GM19467 (cell line): ENCODE results near the gene VAV1.
"Not testable (repeated sequence)": the region's sequence is repeated elsewhere in the genome, so short reads cannot be mapped to it uniquely, and the experiment has no call there.

Experiments used
- ATAC-seq: cut with Tn5 transposase; IDR thresholded peaks from one replicate; pipeline ENCODE4 v1.9.1; 2021; ENCODE audit warnings: mild to moderate bottlenecking, moderate library complexity; ENCODE audit not compliant: unreplicated experiment

The VAV1 gene

DNA sequence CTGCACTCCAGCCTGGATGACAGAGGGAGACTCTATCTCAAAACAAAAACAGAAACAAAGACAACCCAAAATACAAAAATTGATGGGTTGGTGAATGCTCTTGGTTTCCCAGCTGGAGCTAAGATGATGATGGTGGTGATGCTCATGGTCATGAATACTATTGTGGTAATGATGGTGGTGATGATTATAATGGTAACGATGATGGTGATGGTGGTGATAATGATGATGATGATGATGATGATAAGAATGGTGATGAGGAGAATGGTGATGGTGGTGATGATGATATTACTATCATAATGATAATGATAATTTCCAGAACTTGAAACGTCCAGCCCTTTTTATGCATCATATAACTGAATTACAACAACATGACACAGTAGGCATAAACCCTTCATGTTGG, 40.1 kb downstream of the VAV1 start:
- no peak for ATAC-seq

DNA sequence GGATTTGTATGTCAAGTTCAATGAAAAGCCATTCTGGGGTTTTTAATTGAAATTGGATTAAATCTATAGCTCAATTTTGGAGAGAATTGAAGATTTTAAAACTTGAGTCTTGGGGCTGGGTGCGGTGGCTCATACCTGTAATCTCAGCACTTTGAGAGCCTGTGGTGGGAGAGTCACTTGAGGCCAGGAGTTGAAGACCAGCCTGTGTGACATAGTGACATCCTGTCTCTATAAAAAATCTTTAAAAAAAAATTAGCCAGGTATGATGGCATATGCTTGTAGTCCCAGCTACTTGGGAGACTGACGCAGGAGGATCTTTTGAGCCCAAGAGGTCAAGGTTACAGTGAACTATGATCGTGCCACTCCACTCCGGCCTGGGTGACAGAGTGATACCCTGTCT, 41.2 kb downstream of the VAV1 start:
- ATAC-seq = no peak

DNA sequence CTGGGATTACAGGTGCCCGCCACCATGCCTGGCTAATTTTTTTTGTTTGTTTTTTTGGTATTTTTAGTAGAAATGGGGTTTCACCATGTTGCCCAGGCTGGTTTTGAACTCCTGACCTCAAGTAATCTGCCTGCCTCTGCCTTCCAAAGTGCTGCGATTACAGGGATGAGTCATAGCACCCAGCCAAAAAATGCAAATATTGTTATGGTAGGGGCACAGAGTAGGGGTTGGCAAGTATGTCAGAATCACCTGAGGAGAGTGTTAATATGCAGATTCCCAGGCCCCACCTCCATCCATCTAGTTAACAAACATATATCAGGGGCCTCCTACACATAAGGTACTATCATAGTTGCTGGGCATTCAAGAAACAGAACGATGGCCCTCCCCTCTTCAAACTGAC, 44.7 kb downstream of the VAV1 start:
- ATAC-seq = no peak

DNA sequence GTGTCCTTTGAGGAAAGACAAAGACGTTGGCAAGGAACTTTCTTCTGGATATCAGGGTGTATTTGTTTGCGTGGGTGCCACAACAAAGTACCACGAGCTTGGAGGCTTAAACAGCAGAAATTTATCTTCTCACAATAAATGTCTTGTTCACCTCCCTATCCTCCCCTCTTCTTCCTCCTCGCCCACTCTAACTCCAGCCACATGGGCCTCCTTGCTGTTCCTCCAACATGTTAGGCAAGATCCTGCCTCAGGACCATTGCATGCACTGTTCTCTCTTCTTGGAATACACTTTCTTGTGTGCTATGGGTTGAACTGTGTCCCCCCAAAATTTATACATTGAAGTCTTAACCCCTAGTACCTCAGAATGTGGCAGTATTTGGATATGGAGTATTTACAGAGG, 45.7 kb downstream of the VAV1 start:
- ATAC-seq = no peak

DNA sequence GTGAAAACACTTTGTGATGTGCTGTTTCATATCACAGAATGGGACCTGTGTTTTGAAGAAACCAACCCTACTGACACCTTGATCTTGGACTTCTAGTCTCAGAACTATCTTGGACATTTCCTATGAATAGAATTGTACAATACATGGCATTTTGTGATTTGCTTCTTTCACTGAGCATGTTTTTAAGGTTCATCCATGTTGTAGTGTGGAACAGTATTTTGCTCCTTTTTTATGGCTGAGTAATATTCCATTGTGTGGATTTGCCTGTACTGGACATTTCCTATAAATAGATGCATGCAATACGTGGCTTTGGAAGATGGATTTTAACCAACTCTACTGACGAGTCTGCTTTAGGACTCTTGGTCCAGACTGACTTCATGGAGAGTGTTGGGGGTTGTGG, 46.8 kb downstream of the VAV1 start:
- ATAC-seq = no peak

DNA sequence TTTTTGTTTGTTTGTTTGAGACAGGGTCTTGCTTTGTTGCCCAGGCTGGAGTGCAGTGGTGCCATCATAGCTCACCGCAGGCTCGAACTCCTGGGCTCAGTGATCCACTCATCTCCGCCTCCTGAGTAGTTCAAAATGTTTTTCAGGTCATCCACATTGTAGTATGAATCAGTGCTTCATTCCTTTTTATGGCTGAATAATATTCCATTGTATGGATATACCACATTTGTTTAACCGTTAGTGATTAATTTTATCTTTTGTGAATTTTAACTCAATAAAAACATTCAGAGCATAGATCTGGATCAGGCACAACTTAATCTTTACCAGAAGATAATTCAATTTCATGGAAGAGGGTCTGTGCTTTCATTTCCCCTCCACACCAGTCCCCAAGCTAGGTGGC, 47.7 kb downstream of the VAV1 start:
- no peak for ATAC-seq

DNA sequence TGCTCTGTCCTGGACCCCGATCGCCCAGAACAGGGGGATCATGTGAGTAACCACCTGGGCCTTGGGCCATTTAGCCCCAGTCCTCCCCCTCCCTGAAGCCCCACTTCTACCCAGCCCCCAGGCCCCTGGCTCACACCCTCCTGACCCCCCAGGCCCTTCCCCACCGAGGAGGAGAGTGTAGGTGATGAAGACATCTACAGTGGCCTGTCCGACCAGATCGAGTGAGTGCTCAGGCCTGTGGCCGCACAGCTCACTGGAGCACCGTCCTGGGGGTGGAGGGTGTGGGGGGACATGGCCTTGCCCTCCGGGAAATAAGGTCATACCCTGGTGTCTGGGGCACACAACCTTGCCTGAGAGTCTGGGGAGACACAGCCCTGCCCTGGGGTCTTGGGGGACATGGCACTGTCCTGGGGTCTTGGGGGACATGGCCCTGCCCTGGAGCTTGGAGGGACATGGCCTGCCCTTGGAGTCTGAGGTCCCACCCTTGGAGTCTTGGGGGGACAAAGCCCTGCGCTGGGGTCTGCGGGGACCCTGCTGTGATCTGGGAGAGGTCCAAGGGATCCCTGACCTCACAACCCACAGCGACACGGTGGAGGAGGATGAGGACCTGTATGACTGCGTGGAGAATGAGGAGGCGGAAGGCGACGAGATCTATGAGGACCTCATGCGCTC, 49.3 kb downstream of the VAV1 start:
- ATAC-seq = no peak

DNA sequence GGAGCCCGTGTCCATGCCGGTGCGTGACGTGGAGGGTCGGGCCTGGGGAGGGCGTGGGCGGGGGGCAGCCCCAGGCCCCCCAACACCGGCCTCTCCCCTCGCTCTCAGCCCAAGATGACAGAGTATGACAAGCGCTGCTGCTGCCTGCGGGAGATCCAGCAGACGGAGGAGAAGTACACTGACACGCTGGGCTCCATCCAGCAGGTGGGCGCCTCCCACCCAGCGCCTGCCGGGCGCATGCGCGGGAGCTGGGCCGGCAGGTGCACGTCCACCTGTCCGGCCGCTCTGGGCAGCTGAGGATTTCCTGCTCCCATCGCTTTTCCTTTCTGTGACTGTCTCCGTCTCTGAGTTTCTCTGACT, 49.8 kb downstream of the VAV1 start:
- no peak for ATAC-seq

DNA sequence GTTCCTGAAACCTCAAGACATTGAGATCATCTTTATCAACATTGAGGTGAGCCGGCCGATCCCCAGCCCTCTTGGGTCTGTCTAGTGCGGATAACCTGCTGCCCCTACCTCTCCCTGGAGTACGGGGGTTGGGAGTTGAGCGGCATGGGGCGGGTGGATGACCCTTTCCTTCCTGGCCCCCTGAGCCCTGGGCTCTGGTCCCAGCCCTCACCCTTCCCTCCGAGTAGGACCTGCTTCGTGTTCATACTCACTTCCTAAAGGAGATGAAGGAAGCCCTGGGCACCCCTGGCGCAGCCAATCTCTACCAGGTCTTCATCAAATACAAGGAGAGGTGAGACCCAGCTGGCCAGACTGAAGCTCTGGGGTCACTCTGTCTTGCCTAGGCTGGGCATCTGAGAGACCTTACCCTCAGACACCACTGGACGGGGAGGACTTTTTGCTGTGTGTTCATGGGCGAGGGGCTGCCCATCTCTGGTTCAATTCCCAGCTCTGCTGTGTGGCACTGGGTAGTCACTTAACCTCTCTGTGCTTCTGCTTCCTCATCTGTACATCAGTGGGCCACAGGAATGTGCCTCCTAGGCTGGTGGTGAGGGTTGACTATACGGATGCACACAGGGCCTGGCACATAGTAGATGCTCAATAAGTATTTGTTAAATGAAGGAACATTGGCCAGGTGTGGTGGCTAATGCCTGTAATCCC, 52.7 kb downstream of the VAV1 start:
- no peak for ATAC-seq

DNA sequence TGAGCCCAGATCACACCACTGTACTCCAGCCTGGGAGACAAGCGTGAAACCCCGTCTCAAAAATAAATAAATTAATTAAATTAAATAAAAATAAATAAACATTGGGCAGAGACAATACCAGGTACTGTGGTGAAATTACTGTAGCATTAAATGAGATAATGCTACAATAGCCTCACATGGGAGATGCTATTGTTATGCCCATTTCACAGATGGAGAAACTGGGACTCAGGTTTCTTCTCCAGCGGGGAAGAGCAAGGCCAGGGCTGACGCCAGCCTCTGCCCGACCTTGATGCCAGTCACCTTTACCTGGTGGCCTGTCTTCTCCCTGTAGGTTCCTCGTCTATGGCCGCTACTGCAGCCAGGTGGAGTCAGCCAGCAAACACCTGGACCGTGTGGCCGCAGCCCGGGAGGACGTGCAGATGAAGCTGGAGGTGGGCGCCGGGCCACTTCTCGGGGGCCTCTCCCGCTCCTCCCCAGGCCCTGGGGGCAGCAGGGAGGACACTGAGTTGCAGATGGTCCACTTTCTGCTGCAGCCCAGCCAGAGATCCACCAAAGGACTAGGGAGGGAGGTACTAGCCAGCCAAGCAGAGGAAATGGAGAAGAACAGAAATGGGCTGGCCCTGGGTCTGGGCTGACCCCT, 53.9 kb downstream of the VAV1 start:
- ATAC-seq = no peak

DNA sequence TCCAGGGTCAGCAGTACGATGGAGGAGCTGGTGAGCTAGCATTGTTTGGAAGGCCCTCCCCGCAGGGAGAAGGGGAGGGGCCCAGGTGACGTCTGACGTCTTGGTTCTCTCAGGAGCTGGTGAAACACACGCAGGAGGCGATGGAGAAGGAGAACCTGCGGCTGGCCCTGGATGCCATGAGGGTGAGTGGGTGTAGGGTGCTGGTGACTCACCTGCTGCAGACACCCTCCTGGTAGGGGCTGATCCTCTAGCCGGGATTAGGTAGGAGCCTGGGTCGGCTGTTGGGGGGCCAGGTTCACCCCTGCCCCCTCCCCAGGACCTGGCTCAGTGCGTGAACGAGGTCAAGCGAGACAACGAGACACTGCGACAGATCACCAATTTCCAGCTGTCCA, 55.8 kb downstream of the VAV1 start:
- no peak for ATAC-seq

DNA sequence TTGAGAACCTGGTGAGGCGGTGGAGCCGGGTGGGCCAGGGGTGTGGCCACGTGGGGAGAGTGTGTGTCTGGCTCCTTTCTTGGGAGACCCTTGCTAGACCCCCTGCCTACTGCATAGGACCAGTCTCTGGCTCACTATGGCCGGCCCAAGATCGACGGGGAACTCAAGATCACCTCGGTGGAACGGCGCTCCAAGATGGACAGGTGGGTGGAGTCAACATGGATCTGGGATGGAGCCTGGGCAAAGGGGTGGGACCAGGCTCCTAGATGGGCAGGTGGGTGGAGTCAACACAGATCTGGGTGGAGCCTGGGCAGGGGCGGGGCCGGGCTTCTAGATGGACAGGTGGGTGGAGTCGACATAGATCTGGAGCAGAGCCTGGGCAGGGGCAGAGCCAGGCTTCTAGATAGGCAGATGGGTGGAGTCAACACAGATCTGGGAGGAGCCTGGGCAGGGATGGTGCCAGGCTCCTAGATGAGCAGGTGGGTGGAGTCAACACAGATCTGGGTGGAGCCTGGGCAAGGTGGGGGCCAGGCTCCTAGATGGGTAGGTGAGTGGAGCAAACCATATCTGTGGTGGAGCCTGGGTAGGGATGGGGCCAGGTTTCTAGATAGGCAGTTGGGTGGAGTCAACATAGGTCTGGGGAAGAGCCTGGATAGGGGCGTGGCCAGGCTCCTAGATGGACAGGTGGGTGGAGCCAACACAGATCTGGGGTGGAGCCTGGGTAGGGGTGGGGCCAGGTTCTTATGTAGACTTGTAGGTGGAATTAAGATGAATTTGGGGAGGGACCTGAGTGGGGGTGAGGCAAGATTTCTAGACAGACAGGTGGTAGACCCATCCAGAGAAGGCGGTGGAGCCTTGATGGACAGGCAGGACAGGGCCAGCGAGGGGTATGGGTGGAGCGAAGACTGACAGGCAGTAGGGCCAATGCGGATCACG, 56.5 kb downstream of the VAV1 start:
- no peak for ATAC-seq

DNA sequence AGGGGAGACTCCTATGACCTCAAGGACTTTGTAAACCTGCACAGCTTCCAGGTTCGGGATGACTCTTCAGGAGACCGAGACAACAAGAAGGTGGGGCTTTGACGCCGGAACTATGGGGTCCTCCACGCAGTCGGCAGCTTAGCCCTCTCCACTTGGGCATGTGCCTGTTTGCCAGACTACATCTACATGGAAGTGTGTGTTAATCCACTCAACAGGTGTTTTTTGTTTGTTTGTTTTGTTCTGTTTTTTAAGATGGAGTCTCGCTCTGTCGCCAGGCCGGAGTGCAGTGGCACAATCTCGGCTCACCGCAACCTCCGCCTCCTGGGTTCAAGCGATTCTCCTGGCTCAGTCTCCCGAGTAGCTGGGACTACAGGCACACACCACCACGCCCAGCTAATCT, 57.3 kb downstream of the VAV1 start:
- ATAC-seq = not testable (repeated sequence)

DNA sequence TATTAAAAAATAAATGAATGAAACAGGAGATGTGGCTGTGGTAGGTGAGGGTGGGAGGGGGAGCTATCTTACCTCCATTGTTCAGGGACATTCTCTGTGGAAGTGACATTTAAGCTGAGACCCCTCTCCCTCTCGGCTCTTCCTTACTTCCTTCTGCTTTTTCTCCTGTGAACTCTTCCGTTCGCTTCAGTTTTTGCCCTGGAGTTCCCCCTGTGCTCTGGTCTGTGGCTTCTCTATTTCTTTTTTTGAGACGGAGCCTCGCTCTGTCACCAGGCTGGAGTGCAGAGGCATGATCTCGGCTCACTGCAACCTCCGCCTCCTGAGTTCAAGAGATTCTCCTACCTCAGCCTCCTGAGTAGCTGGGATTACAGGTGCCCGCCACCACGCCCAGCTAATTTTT, 58.6 kb downstream of the VAV1 start:
- not testable (repeated sequence) for ATAC-seq

DNA sequence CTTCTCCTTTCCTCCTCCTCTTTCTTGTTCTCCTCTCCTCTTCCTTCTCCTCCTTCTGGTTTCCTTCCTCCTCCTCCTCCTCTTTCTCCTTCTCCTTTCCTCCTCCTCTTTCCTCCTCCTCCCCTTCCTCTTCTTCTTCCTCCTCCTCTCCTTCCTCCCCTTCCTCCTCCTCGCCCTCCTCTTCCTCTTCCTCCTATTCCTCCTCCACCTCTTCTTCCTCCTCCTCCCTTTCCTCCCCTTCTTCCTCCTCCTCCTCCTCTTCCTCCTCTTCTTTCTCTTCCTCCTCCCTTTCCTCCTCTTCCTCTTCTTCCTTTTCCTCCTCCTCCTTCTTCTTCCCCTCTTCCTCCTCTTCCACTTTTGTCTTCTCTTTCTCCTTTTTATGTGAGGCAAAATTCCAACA, 59.9 kb downstream of the VAV1 start:
- no peak for ATAC-seq

DNA sequence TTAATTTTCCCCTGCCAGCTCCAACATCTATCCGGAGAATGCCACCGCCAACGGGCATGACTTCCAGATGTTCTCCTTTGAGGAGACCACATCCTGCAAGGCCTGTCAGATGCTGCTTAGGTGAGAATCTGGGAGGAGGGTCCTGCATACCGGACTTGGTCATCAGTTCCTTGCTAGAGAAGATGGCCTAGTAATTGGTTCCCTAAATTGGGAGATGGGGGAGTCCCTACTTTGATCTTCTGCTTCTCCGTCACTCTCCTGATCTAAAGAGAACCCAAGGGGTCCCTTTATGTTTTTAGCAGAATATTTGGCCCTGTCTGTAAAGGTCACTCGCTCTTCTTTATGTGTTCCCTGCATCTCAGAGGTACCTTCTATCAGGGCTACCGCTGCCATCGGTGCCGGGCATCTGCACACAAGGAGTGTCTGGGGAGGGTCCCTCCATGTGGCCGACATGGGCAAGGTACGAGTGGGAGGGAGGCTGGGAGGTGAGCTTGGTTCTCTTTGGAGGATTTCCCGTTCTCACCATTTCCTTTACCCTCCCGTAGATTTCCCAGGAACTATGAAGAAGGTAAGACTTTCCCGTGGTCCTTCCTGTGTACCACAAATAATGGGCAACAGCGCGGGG, 60.8 kb downstream of the VAV1 start:
- no peak for ATAC-seq

DNA sequence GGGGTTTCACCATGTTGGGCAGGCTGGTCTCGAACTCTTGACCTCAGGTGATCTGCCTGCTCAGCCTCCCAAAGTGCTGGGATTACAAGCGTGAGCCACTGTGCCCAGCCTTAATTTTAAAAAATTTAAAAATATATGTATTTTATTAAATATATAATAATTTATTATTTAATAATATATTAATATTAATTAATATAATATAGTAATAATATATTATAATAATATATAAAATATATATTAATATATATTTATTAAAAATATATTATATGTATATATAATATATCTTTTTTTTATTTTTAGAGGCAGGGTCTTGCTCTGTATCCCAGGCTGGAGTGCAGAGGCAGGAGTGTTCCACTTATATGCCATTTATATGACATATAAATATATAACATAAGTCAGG, 61.9 kb downstream of the VAV1 start:
- ATAC-seq = no peak

DNA sequence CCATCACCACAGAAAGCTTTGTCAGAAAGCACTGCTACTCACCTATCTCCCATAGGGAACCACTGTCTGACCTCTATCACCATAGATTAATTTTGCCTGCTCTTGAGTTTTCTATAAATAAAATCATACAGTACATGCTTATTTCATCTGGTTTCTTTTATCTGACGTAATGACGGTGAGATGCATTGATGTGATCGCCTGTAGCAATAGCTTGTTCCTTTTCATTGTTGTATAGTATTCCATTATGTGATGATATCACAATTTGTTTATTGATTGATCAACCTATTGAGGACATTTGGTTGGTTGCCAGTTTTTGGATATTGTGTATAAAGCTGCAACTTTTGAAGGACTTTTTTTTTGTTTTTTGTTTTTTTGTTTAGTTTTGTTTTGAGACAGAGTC, 63.0 kb downstream of the VAV1 start:
- ATAC-seq = no peak

DNA sequence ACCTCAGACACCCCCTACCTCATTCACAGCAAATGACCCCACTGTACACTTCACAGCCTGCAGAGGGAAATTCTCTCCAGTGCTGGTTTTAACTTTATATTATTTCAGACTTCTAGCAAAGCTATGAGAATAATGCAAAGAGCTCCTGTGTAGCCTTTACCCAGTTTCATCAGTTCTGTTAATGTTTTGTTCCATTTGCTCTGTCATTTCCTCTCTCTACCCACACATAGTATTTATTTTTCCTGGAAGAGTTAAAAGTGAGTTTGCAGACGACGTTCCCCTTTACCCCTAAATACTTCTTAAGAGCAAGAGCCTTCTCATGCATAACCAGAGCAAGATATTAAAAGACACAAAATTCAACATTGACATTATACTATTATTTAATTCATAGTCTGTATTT, 65.0 kb downstream of the VAV1 start:
- no peak for ATAC-seq

DNA sequence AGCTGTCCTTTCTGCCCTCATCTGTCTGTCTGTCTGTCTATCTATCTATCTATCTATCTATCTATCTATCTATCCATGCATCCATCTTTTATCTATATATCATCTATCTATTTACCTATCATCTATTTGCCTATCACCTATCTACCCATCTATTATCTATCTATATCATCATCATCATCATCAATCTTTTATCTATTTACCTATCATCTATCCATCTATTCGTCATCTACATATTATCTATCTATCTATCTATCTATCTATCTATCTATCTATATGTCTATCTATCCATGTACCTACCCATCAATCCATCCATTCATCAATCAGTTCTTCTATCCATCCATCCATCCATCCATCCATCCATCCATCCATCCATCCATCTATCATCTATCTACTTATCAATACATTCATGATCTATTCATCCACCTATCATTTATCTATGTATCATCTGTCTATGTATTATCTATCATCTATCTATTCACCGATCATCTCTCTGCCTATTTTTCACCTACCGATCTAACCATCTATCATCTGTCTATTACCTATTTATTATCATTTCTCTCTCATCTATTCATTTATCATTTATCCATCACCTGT, 65.7 kb downstream of the VAV1 start:
- no peak for ATAC-seq
